Caco-2 (cell line): ENCODE measurements around the gene ERCC2. TPM values are rescaled to one million over a fixed set of nuclear protein-coding genes. Genes with fewer than 3 reads are reported as not detected.

Source experiments
- BruUV-seq: library from RNA; stranded (reverse); fragments of 400-500 nt; replicated peaks from 2 replicates; lab custom pipeline; 2021; lab: Mats Ljungman, UMichigan
- CTCF ChIA-PET: fragments of 300-600 bp; sonication (Branson Sonifier 250); formaldehyde crosslinking; loops from one replicate; lab custom pipeline; 2022; ENCODE audit warnings: antibody characterized with exemption; lab: Charles Lee
- POLR2A ChIA-PET: fragments of 300-600 bp; sonication (Branson Sonifier 250); formaldehyde crosslinking; loops from one replicate; lab custom pipeline; 2022; ENCODE audit warnings: antibody characterized with exemption; lab: Charles Lee
- DNase-seq, 2 experiments: peaks; one replicate each; pipeline versions ENCODE4 v3.0.0 to v3.0.0-alpha.2; 2020 to 2022
- H3K27me3 ChIP-seq: replicated peaks from 2 replicates; pipeline ENCODE4 v1.6.0; 2011; ENCODE audit warnings: low read length; ENCODE audit not compliant: control insufficient read depth, insufficient read depth
- H3K36me3 ChIP-seq: 2 replicates; pipeline ENCODE4 v1.5.1; 2011; ENCODE audit warnings: low read length; ENCODE audit not compliant: control insufficient read depth, insufficient read depth
- H3K4me1 ChIP-seq: fragments of 250-450 bp; sonication (Bioruptor Pico); 2 replicates; pipeline ENCODE4 v1.5.1; 2020; ENCODE audit warnings: mild to moderate bottlenecking
- H3K4me3 ChIP-seq: 2 replicates; pipeline ENCODE4 v1.5.1; 2011; ENCODE audit warnings: low read depth, mild to moderate bottlenecking, control low read depth, low read length
- H3K9me3 ChIP-seq: fragments of 250-450 bp; sonication (Bioruptor Pico); 2 replicates; pipeline ENCODE4 v1.5.1; 2020; ENCODE audit warnings: mild to moderate bottlenecking, moderate library complexity
- H3K27ac Mint-ChIP-seq: one replicate; pipeline ENCODE4 v1.8.0; 2022; ENCODE audit warnings: mixed read lengths; ENCODE audit not compliant: unreplicated experiment
- H3K27me3 Mint-ChIP-seq: one replicate; pipeline ENCODE4 v1.8.0; 2022; ENCODE audit warnings: mixed read lengths; ENCODE audit not compliant: insufficient read depth, unreplicated experiment
- H3K36me3 Mint-ChIP-seq: one replicate; pipeline ENCODE4 v1.8.0; 2022; ENCODE audit warnings: mild to moderate bottlenecking, mixed read lengths; ENCODE audit not compliant: insufficient read depth, unreplicated experiment
- H3K4me1 Mint-ChIP-seq: one replicate; pipeline ENCODE4 v1.8.0; 2022; ENCODE audit warnings: low read depth, mixed read lengths; ENCODE audit not compliant: unreplicated experiment
- H3K4me3 Mint-ChIP-seq: one replicate; pipeline ENCODE4 v1.8.0; 2022; ENCODE audit warnings: mild to moderate bottlenecking, moderate library complexity, mixed read lengths; ENCODE audit not compliant: unreplicated experiment
- H3K9me3 Mint-ChIP-seq: one replicate; pipeline ENCODE4 v1.8.0; 2022; ENCODE audit warnings: mixed read lengths; ENCODE audit not compliant: unreplicated experiment
- CTCF ChIP-seq, 2 experiments: fragments of 200-600 bp in 1 of 2; IDR thresholded peaks; 1 replicate in 1 of 2; 2 replicates in 1 of 2; pipeline versions ENCODE4 v1.5.1 to v1.8.0; 2011 to 2022; ENCODE audit warnings: antibody characterized with exemption in 1 of 2, control low read depth in 1 of 2, inconsistent platforms in 1 of 2, low read depth in 1 of 2, low read length in 1 of 2, mild to moderate bottlenecking in 1 of 2, moderate library complexity in 1 of 2; ENCODE audit not compliant: insufficient read depth in 1 of 2, severe bottlenecking in 1 of 2, unreplicated experiment in 1 of 2
- intact Hi-C: fragments of 100-400 bp; cut with micrococcal nuclease; formaldehyde crosslinking; loops from one replicate; pipeline ENCODE4 v1.10.0; 2022; ENCODE audit not compliant: unreplicated experiment
- total RNA-seq: library from RNA; stranded (reverse); gene quantifications from 2 replicates; pipeline ENCODE4 v1.2.3, GENCODE V29; 2022

The ERCC2 gene
- total RNA-seq, 1 experiment from 2014 or later = 86.8 TPM

GRCh38 chr19:45351401-45351952 lies 18.9 kb downstream of the ERCC2 start:
- no peak overlapping the region for H3K27ac Mint-ChIP-seq
- ChIA-PET CTCF (interaction anchor here (0.5 to 0.6 kb wide), 2 partner anchors 152 to 276 kb away, joined by 4 to 7 read pairs; no protein-coding TSS in a partner anchor), POLR2A (no interaction called here)
- H3K27me3 Mint-ChIP-seq = no peaks in the 10 kb centered on the region
- BruUV-seq = no TSS peak
- TF ChIP-seq CTCF (IDR thresholded peaks at IDR 0.05; ENCODE audit: insufficient read depth in 1 of 2, low read depth in 1 of 2, low read length in 1 of 2, severe bottlenecking in 1 of 2, unreplicated experiment in 1 of 2) = no peak
- H3K4me3 ChIP-seq = no peak overlapping the region
- intact Hi-C loops = no loop called here
- no peaks in the 10 kb centered on the region for H3K9me3 ChIP-seq
- H3K4me3 Mint-ChIP-seq = no peak overlapping the region
- H3K9me3 Mint-ChIP-seq = no peaks in the 10 kb centered on the region
- H3K36me3 Mint-ChIP-seq = peaks cover 67% of the 10 kb centered on the region
- DNase-seq = no peak
- no peaks in the 10 kb centered on the region; the same call in 1 of the 2 replicates for H3K36me3 ChIP-seq
- peaks cover 6% of the 10 kb centered on the region for H3K4me1 Mint-ChIP-seq
- no peaks in the 10 kb centered on the region for H3K27me3 ChIP-seq
- no peaks in the 10 kb centered on the region for H3K4me1 ChIP-seq

- Mint-ChIP-seq H3K4me1 (peaks cover 6% of the 10 kb centered on the region), H3K9me3 (no peaks in the 10 kb centered on the region), H3K36me3 (peaks cover 68% of the 10 kb centered on the region), H3K27me3 (no peaks in the 10 kb centered on the region), H3K4me3 (no peak overlapping the region), H3K27ac (no peak overlapping the region)
- ChIA-PET CTCF (interaction anchor here (0.7 kb wide), 1 partner anchor 97 kb away, joined by 3 read pairs; no protein-coding TSS in a partner anchor), POLR2A (no interaction called here)
- H3K9me3 ChIP-seq = no peaks in the 10 kb centered on the region
- no peak for TF ChIP-seq CTCF (IDR thresholded peaks at IDR 0.05; ENCODE audit: insufficient read depth in 1 of 2, low read depth in 1 of 2, low read length in 1 of 2, severe bottlenecking in 1 of 2, unreplicated experiment in 1 of 2)
- H3K27me3 ChIP-seq = no peaks in the 10 kb centered on the region
- intact Hi-C loops = no loop called here
- H3K4me1 ChIP-seq = no peaks in the 10 kb centered on the region; the same call in 1 of the 2 replicates
- DNase-seq = no peak
- no peaks in the 10 kb centered on the region; the same call in 1 of the 2 replicates for H3K36me3 ChIP-seq
- TSS peak; percentile 22 for BruUV-seq
- no peak overlapping the region for H3K4me3 ChIP-seq
Observed at GRCh38 chr19:45350477-45351058, 19.8 kb downstream of the ERCC2 start.

DNA sequence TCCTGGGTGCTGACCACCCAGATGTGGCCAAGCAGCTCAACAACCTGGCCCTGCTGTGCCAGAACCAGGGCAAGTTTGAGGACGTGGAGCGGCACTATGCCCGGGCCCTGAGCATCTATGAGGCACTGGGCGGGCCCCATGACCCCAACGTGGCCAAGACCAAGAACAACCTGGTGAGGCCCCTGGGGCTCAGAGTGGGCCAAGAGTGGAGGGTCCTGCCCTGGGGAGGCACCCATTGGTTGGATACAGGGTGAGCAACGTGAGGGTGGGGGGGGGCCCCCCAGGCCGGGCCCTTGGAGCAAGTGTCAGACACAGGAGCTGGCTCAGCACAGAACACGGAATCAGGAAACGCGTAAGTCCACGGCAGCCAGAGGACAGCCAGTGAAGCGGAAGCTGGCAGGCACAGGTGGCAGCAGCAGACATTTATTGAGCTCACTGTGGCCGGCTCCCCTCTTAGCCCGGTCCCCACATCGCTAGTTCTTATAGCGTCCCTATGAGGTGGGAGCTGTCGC lies 20.9 kb downstream of the ERCC2 start:
- no peak overlapping the region for H3K4me3 Mint-ChIP-seq
- Histone ChIP-seq H3K9me3 (no peaks in the 10 kb centered on the region), H3K4me1 (peaks cover 6% of the 10 kb centered on the region; the same call in 1 of the 2 replicates), H3K27me3 (no peaks in the 10 kb centered on the region), H3K4me3 (no peak overlapping the region), H3K36me3 (no peaks in the 10 kb centered on the region; the same call in 1 of the 2 replicates)
- H3K4me1 Mint-ChIP-seq = peaks cover 13% of the 10 kb centered on the region
- TF ChIP-seq CTCF (IDR thresholded peaks at IDR 0.05; ENCODE audit: insufficient read depth in 1 of 2, low read depth in 1 of 2, low read length in 1 of 2, severe bottlenecking in 1 of 2, unreplicated experiment in 1 of 2) = no peak
- ChIA-PET POLR2A (no interaction called here), CTCF (no interaction called here)
- H3K36me3 Mint-ChIP-seq = peaks cover 62% of the 10 kb centered on the region
- intact Hi-C loops = no loop called here
- no peak for DNase-seq
- BruUV-seq = no TSS peak
- H3K27me3 Mint-ChIP-seq = no peaks in the 10 kb centered on the region
- H3K9me3 Mint-ChIP-seq = no peaks in the 10 kb centered on the region
- peak overlapping the region; percentile 56 for H3K27ac Mint-ChIP-seq
